Endothelial cell of umbilical vein (primary cell): Measurements from ENCODE around the gene SARNP.

ENCODE experiments used
- CTCF ChIP-seq, 2 donors: IDR thresholded peaks; 1 replicate in 1 of 2; 2 replicates in 1 of 2; pipeline ENCODE4 v1.5.1; 2011; ENCODE audit warnings: low read length in 2 of 2, mild to moderate bottlenecking in 2 of 2, moderate library complexity in 2 of 2, control low read depth in 1 of 2, inconsistent platforms in 1 of 2, low read depth in 1 of 2; ENCODE audit not compliant: insufficient read depth in 1 of 2; ENCODE audit errors: extremely low read depth in 1 of 2
- EZH2 ChIP-seq: IDR thresholded peaks from 2 replicates; pipeline ENCODE4 v1.6.1; 2012; ENCODE audit warnings: borderline replicate concordance, low read depth, mild to moderate bottlenecking, moderate library complexity, low read length, inconsistent platforms; ENCODE audit not compliant: severe bottlenecking
- JUN ChIP-seq: IDR thresholded peaks from 2 replicates; pipeline ENCODE4 v1.6.1; 2011; ENCODE audit warnings: borderline replicate concordance, low read depth; ENCODE audit not compliant: insufficient read length, insufficient read depth
- MYC ChIP-seq: IDR thresholded peaks from one replicate; pipeline ENCODE4 v1.6.1; 2011; ENCODE audit warnings: mild to moderate bottlenecking, low read depth, low read length
- POLR2A ChIP-seq: IDR thresholded peaks from 2 replicates; pipeline ENCODE4 v1.6.1; 2012; ENCODE audit warnings: low read depth, mild to moderate bottlenecking, control low read depth, low read length
- POLR2AphosphoS5 ChIP-seq: IDR thresholded peaks from 2 replicates; pipeline ENCODE4 v1.6.1; 2012; ENCODE audit warnings: low read depth, mild to moderate bottlenecking, control low read depth, low read length, moderate library complexity; ENCODE audit not compliant: insufficient read depth

GRCh38 chr12:55820679-55821078 is 3.2 kb upstream of the SARNP start:
- TF ChIP-seq CTCF (IDR thresholded peaks at IDR 0.05; ENCODE audit: extremely low read depth in 1 of 2, insufficient read depth in 1 of 2, low read depth in 1 of 2, low read length in 2 of 2) = peak; percentile 15 to 16
- no peak for TF ChIP-seq JUN
- TF ChIP-seq POLR2A = no peak
- no peak for TF ChIP-seq MYC
- no peak for TF ChIP-seq EZH2
- no peak for TF ChIP-seq POLR2AphosphoS5
